Sigmoid colon (tissue), 7 donors: ENCODE results near the gene MSANTD1. TPM values are rescaled to one million over a fixed set of nuclear protein-coding genes. Genes with fewer than 3 reads are reported as not detected.
A peak's percentile ranks its signal among the peaks of the same experiment; 100 is the strongest.

ENCODE experiments used
- DNase-seq: peaks from one replicate; pipeline ENCODE4 v3.0.0-alpha.2; 2019
- H3K27ac ChIP-seq, 4 donors: fragments of 200-600 bp; sonication (generic); one replicate each; pipeline ENCODE4 v1.5.1; 2016 to 2019; ENCODE audit warnings: mild to moderate bottlenecking in 1 of 4
- H3K27me3 ChIP-seq, 3 donors: fragments of 200-600 bp; sonication (generic); one replicate each; pipeline ENCODE4 v1.5.1; 2019; ENCODE audit warnings: mild to moderate bottlenecking in 1 of 3
- H3K36me3 ChIP-seq, 4 donors: fragments of 200-600 bp; sonication (generic); one replicate each; pipeline ENCODE4 v1.5.1; 2016 to 2019
- H3K4me1 ChIP-seq, 4 donors: fragments of 200-600 bp; sonication (generic); one replicate each; pipeline ENCODE4 v1.5.1; 2017 to 2019
- H3K4me3 ChIP-seq, 4 donors: fragments of 200-600 bp; sonication (generic); one replicate each; pipeline ENCODE4 v1.5.1; 2017 to 2019; ENCODE audit warnings: mild to moderate bottlenecking in 2 of 4, moderate library complexity in 1 of 4
- H3K9me3 ChIP-seq, 4 donors: fragments of 200-600 bp in 3 of 4; sonication (generic) in 3 of 4; one replicate each; pipeline versions ENCODE4 v1.5.1 to v1.6.1; 2013 to 2019
- EP300 ChIP-seq, 4 donors: sonication (generic); formaldehyde crosslinking; IDR thresholded peaks; one replicate each; pipeline ENCODE4 v1.6.1; 2017; ENCODE audit warnings: antibody characterized with exemption in 4 of 4
- POLR2A ChIP-seq, 2 donors: fragments of 450-650 bp; IDR thresholded peaks; one replicate each; pipeline ENCODE4 v1.6.1; 2016; ENCODE audit warnings: antibody characterized with exemption in 2 of 2, mild to moderate bottlenecking in 2 of 2, moderate library complexity in 2 of 2
- POLR2AphosphoS5 ChIP-seq, 4 donors: sonication (generic); formaldehyde crosslinking; IDR thresholded peaks; one replicate each; pipeline ENCODE4 v1.6.1; 2017; ENCODE audit warnings: antibody characterized with exemption in 4 of 4
- WGBS, 2 donors: extraction: QIAGEN DNeasy Blood & Tissue Kit; methylation state at CpG; one replicate each; pipeline ENCODE4 v1.1.7; 2013; 5-methylcytosine and 5-hydroxymethylcytosine counted together
- intact Hi-C: fragments of 100-400 bp; cut with DNase I; formaldehyde crosslinking; loops from one replicate; pipeline ENCODE4 v1.15.1; 2023
- polyA plus RNA-seq, 3 donors: library from polyadenylated mRNA; stranded (reverse); fragments of 200-250 nt; gene quantifications; one replicate each; pipeline ENCODE4 v1.2.3, GENCODE V29; 2013
- total RNA-seq, 4 donors: library from RNA; depleted of rRNA; stranded (reverse); fragments of >200 nt; gene quantifications; one replicate each; pipeline ENCODE4 v1.1.0, GENCODE V29; 2016
- TF ChIP-seq, protein P1 (sequence below), 4 experiments: fragments of 450-650 bp in 3 of 4; fragments of 200-600 bp in 1 of 4; IDR thresholded peaks; one replicate each; pipeline ENCODE4 v1.5.1; 2016 to 2019; ENCODE audit warnings: antibody characterized with exemption in 4 of 4, mild to moderate bottlenecking in 3 of 4, moderate library complexity in 2 of 4
- donor health status: healthy with polysubstance abuse.
- donor health status: Bipolar disorder and iron deficiency.
- donor health status: healthy.

Gene MSANTD1
- total RNA-seq (1 to 10 TPM in 2 of 4 donors, under 1 TPM in 2; 0.16 to 1.2 (median 0.73) TPM), polyA plus RNA-seq (under 1 TPM in 2 of 3 donors, not detected in 1; under 0.01 to 0.44 TPM)

DNA sequence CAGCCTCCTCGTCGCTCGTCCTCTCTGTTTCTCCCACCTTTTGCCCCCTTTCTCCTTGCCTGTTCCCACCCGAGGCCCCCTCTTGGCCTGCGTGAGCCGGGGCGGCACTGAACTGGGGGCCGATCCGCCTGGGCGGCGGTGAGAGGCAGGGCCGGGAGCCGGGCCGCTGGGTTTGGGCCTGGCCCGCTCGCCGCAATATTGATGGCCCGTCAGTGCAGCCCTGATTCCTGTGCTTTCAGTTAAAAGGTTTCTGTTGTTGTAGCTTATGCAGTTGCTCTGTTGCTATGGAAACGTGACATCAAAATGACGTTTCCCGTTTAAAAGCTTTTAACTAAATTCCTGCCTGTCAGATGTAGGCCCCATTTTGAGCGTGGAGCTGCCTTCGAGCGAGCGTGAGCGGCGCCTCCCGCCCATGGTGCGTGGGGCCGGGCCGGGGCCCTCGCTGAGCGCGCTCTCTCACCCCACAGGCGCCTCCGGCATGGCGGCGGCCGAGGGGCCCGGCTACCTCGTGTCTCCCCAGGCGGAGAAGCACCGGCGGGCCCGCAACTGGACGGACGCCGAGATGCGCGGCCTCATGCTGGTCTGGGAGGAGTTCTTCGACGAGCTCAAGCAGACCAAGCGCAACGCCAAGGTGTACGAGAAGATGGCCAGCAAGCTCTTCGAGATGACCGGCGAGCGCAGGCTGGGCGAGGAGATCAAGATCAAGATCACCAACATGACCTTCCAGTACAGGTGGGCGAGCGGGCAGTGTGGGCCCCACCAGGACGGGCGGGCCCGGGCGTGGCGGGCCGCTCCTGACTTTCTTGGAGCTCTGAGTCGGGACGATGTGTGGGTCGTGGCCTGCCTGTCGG, at the start of gene MSANTD1:
TSS of gene MSANTD1 (plus strand) at position 349 of the 851 bp plus-strand sequence. CDS start at position 413, 64 bp downstream.
- Histone ChIP-seq H3K27ac (no peak within 1 kb of the TSS), H3K36me3 (no peaks in the 10 kb centered on the region), H3K9me3 (no peaks in the 10 kb centered on the region), H3K4me1 (peaks cover 0 to 6% (median 2%) of the 10 kb centered on the region in 4 donors), H3K4me3 (no peak within 1 kb of the TSS), H3K27me3 (no peaks in the 10 kb centered on the region)
- DNase-seq = no peak
- TF ChIP-seq POLR2A (IDR thresholded peaks at IDR 0.05) = no peak
- TF ChIP-seq EP300 (IDR thresholded peaks at IDR 0.05) = no peak
- TF ChIP-seq POLR2AphosphoS5 (IDR thresholded peaks at IDR 0.05) = no peak
- TF ChIP-seq, protein P1, sequence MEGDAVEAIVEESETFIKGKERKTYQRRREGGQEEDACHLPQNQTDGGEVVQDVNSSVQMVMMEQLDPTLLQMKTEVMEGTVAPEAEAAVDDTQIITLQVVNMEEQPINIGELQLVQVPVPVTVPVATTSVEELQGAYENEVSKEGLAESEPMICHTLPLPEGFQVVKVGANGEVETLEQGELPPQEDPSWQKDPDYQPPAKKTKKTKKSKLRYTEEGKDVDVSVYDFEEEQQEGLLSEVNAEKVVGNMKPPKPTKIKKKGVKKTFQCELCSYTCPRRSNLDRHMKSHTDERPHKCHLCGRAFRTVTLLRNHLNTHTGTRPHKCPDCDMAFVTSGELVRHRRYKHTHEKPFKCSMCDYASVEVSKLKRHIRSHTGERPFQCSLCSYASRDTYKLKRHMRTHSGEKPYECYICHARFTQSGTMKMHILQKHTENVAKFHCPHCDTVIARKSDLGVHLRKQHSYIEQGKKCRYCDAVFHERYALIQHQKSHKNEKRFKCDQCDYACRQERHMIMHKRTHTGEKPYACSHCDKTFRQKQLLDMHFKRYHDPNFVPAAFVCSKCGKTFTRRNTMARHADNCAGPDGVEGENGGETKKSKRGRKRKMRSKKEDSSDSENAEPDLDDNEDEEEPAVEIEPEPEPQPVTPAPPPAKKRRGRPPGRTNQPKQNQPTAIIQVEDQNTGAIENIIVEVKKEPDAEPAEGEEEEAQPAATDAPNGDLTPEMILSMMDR (IDR thresholded peaks at IDR 0.05) = no peak
- intact Hi-C loops = no loop called here
- 90 to 93% methylated on average over 72 of the region's 72 CpGs for WGBS, 2 donors

DNA sequence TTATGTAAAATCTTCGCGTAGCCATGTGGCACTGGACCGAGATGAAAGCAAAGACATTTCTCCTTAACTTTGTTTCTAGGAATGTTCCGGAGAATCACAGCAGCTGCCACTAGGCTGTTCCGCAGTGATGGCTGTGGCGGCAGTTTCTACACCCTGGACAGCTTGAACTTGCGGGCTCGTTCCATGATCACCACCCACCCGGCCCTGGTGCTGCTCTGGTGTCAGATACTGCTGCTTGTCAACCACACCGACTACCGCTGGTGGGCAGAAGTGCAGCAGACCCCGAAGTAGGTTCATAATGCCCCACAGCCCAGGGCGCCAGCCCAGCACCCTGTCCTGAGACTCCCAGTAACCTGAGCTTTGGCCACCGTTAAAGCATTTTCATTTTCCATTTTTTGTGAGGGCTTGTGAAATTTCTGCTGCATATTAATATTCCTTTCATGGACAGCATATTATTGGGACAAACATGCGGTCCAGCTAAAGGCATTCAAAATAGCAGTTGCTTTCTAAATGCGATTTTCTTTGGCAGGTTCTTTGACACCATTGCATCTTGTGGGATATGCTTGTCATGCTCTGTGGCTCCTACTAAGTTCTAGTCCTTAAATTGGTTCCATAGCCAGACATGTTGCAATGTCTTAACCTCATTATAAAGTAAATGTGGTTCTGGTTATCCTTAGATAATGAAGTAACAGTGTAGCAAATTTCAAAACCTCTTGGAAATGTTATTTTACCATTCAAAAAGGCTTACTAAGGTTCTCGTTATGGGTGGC, 49.1 kb upstream of the MSANTD1 start:
- TF ChIP-seq POLR2A (IDR thresholded peaks at IDR 0.05) = no peak
- peak in 1 of 4 donors; percentile 3 for TF ChIP-seq POLR2AphosphoS5 (IDR thresholded peaks at IDR 0.05)
- no peak for TF ChIP-seq EP300 (IDR thresholded peaks at IDR 0.05)
- TF ChIP-seq, protein P1 (IDR thresholded peaks at IDR 0.05) = no peak
- Histone ChIP-seq H3K9me3 (no peaks in the 10 kb centered on the region), H3K27me3 (no peaks in the 10 kb centered on the region), H3K27ac (peak overlapping the region in 2 of 4 donors; percentile 29 to 58), H3K36me3 (peaks cover 0 to 39% (median 9%) of the 10 kb centered on the region in 4 donors), H3K4me1 (peaks cover 0 to 27% (median 21%) of the 10 kb centered on the region in 4 donors), H3K4me3 (no peak overlapping the region)
- DNase-seq = no peak
- 96 to 97% methylated on average over 17 of the region's 17 CpGs for WGBS, 2 donors
- intact Hi-C loops = loop anchor here (10.0 kb wide), 2 partner anchors 95 to 245 kb away; partner anchors contain the start of genes HGFAC and RGS12

DNA sequence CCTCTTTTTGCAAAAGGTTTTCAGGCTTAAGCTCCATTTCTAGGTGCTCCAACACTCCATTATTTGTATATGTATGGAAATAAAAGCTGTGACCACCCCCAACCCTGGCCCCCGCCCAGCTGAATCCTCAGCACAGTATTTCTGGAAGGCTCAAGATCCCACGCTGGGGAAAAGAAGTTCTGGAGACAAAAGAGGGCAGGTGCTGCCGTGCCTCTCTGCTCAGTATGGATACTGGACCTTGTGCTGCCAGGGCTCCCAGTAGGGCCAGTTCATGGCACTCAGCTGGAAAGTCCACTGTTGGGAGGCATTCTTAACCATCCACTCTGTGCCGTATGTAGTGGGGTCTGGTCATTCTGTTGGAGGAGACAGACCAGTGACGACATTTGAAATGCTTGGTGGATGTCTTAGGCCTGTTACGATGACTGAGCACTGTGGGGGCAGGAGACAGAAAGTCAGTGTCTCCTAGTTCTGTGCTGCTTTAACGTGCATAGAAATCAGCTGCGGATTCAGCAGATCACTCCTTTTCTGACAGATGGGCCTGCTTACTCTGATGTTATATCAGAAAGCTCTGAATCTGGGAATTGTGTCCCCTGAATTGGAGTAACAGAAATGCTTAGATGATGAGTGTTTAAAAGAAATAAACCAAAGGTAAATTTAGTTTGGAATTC, 48.4 kb upstream of the MSANTD1 start:
- intact Hi-C loops = loop anchor here (10.0 kb wide), 2 partner anchors 94 to 244 kb away; partner anchors contain the start of genes HGFAC and RGS12
- Histone ChIP-seq H3K4me1 (peaks cover 0 to 32% (median 23%) of the 10 kb centered on the region in 4 donors), H3K4me3 (no peak overlapping the region), H3K27ac (peak overlapping the region in 1 of 4 donors; percentile 58), H3K27me3 (no peaks in the 10 kb centered on the region), H3K36me3 (peaks cover 0 to 34% (median 6%) of the 10 kb centered on the region in 4 donors), H3K9me3 (no peaks in the 10 kb centered on the region)
- DNase-seq = no peak
- TF ChIP-seq, protein P1 (IDR thresholded peaks at IDR 0.05) = no peak
- TF ChIP-seq POLR2AphosphoS5 (IDR thresholded peaks at IDR 0.05) = no peak
- no peak for TF ChIP-seq POLR2A (IDR thresholded peaks at IDR 0.05)
- TF ChIP-seq EP300 (IDR thresholded peaks at IDR 0.05) = no peak
- WGBS, 2 donors = 95% methylated on average over 8 of the region's 8 CpGs
